ENCODE data around the gene DBX1.
"Not testable (repeated sequence)": the region's sequence is repeated elsewhere in the genome, so short reads cannot be mapped to it uniquely, and the experiment has no call there.

Gene DBX1

DNA sequence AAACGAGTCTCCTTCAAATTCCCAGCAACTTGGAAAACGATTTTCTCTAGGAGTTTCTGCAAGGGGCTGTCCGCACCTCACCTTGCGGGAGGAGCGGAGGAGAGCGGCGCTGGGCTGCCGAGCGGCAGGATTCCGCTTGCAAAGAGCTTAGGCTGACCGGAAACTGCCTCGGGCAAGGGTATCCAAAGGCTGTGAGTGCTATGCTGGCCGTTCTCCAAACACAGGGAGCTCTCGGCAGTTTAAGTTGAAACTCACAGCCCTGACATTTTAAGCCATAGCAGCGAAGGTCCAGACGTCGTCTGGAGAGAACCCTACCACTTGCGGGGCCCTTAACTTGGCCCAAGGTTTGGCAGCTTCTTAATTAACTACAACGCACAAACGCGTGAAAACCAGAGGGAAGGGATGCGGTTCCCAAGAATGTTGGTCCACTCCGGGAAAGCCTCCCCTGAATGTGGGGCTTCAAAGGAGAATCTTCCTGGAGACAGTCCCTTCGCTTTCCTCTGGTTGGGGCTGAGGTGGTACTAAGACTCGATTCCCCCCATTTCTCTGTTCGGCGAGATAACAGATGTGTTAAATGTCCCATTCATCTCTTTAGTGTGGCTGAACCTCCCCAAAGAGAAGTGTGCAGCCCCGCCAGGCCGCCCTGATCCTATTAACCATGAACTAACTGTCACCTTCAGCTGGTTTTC lies 1.1 kb upstream of the DBX1 start:
- DNase-seq (ENCODE audit: low read depth in 2 of 2) = no peak

DNA sequence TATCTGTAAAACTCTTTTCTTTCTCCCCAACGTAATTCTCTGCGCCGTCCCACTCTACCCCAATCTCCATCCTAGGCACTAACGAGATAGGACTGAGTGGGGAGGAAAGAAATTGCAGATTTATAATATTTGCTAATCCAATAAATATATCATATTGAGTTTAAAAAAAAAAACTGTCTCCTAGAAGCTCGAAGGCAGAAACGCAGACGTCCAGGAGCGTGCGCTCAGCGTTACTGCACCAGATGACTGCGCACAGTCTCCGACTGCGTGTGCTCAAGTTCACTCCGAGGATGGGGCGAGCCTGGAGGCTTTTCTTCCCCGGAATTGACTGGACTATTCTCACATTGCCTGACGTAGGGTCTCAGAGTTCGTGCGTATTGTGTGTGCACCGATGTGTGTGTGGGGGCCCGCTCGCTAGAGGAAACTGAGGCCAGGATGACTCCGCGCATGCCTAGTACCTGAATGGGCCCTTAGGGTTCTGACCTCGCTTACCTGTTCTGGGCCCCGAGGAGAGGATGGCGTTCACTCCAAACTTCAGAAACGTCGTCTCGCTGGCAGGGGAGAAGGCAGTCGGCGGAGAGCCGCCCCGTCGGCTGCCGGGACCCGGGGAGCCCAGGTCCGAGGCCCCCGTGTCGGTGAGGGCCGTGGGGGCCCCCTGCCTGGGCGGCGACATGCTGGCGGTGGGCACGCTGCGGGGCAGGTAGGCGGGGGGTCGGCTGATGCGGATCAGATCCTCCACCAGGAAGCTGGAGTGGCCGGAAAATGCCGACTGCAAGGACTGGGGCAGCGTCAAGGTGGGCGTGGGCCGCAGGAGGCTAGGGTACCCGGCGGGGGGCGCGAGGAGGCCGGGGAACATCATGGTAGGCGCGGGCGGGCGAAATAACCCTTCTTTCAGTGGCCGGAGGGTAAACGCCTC lies 551 bp downstream of the DBX1 start:
- DNase-seq (ENCODE audit: low read depth in 2 of 2) = no peak

DNA sequence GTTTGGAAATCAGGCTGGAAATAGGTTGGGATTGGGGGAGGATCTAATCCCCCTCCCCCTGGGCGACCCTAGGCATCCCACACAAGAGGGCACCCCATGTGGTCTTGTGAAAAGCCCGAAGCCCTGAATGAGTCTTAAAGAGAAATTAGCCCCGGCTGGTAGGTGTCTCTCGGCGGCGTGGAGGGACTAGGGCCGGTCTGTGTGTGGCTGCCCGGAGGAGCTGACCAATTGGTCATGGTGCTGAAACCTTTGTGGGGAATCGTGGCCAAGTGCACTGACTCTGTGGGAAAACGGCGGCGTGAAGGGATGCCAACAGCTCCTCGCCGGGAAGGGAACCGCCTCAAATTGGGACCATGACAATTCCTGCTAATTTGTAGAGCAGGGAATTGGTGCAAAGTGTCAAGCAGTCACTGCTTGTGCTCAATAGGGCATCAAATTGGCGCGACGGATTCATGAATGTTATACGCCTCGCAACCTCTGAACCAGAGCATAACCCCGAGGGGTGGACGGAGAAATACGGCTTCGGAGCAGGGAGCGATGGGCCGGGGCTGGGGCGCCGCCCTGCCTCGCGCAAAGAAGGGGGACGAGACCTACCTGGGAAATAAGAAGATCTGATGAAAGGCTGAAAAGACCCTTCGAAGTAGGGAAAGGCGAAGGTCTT lies 1.5 kb downstream of the DBX1 start:
- DNase-seq (ENCODE audit: low read depth in 2 of 2) = no peak

DNA sequence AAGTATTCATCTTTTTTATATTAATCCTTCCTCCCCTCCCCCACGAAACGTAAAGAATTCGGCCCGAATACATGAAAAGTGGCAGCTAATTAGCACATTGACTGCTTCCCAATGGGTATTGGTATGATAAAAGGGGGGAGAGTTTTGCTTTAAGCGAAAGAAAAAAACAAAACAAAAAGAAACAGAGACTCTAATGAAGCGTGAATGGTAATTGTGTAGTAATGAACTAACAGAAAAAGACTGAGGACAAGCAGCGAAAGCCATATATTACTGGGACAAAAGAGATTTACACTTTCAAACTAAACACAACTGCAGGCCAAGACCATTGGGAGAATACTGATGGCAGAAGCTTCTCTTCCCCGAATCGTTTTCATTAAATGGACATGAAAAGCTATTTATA lies 2.5 kb downstream of the DBX1 start:
- DNase-seq (ENCODE audit: low read depth in 2 of 2) = no peak

DNA sequence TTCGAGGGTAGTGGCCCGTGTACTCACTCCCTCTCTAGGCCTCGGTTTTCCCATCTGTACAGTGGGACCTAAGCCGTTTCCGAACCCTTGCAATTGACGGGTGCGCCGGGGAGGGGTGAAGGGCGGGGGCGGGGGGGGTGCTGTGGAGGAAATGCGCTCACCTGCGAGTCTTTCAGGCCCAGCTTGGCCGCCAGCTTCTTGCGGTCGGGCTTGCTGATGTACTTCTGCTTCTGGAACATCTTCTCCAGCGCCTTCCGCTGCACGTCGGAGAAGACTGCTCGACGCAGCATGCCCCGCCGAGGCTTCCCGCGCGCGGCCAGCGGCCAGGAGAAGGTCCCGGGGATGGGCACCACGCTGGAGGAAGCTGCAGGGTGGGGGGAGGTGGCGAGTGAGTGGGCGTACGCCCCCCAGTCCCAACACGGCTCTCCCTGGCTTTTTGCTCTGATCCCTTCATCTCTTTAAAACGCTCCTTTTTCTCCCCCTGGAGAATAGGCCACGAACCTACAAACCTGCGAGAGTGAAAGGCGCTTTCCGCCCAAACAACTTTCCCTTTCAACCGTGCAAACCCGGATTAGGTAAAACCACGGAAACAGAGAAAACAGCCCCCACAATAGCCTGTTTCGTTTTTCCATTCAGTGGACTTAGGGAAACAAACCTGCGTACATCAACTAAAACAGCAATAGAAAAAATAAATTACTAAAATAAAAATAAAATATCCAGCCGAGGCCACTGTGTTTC lies 3.2 kb downstream of the DBX1 start:
- no peak for DNase-seq (ENCODE audit: low read depth in 2 of 2)

DNA sequence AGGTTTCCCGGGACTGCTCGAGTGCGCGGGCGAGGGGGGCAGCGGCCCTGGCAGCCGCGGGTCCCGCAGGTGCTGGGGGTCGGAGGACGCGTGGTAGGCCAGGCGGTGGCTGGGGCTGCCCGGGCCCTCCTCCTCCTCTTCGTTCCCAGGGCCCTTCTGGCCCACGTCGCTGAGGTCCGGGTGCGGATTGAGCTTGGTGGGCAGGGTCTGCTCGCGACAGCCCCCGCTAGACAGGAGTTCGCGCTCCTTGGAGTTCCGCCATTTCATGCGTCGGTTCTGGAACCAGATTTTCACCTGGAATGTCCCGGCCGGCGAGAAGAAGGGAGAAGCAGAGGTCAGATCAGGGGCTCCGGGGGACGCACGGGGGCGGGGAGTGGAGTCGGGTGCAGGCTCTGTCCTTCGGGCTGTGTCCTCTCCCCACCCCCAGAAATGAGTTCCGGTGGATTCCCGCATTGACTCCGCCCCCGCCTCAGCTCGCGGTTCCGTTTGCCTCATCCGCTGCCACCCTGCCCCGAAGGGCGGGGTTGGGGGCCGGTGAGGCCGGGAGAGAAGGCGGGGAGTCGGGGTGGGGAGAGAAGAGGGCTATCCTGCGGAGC lies 3.9 kb downstream of the DBX1 start:
- peak in 1 of 2 experiments; percentile 42 for DNase-seq (ENCODE audit: low read depth in 2 of 2)

DNA sequence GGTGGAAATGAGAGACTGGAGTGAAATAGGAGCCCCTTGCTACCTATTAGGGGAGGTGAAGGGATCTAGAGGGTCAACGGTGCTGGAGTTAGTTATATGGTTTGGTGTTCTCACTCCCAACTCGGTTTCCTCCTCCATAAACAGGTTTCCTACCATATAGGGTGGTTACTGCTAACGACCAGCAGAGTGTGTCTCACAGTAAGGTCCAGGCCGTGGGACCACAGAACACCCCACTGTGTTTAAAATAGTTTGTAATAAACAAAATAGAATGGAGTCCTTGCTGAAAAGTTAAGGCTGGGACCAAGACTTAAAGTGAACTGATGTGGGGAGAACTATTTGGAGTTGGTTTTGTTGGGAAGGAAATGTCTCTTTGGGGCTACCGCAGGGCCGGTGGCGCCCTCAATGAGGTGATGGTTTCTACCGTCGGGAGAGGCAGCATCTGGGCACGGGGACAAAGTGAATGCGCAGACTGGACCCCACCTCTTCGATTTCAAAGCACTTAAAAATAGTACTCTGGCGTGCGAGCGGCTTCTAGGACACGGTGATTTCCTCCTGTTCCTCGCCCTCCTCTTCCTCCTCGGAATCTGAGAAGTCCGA lies 4.5 kb downstream of the DBX1 start:
- no peak for DNase-seq (ENCODE audit: low read depth in 2 of 2)

DNA sequence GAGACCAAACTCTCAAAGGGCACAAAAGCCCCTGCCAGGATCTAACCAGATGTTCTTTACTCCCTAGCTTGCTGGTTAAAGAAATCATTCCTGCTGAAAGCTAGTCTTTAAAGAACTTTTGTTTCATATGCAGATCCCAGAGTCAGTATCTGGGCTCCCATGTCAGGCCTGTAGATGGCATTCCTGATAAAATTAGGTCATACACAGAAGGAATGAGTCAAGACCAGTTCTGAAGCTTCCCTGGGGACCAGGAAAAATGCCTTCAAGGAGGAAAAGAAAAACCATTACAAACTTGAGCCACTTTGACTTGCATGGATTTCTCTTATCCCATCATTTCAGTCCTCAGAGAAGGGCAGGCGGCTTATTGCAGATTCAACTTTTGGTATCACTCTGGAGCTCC lies 5.9 kb downstream of the DBX1 start:
- DNase-seq (ENCODE audit: low read depth in 2 of 2) = no peak

DNA sequence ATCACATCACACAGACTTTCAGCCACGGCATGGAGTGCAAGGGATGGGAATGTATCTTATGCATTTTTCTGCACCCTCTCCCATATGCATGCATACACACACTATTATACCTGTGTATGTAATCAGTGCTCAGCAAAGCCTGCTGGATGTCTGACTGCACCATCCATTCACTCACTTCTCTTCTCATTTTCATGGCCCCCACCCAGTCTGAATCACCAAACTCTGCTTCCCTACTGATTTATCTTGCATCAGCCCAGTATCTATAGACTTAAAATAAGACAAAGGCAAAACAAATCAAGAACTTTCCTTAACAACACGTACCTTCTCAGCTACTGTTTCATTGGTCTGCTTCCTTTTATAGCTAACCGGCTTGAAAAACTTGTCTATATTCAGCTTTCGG lies 21.6 kb downstream of the DBX1 start:
- DNase-seq (ENCODE audit: low read depth in 2 of 2) = no peak

DNA sequence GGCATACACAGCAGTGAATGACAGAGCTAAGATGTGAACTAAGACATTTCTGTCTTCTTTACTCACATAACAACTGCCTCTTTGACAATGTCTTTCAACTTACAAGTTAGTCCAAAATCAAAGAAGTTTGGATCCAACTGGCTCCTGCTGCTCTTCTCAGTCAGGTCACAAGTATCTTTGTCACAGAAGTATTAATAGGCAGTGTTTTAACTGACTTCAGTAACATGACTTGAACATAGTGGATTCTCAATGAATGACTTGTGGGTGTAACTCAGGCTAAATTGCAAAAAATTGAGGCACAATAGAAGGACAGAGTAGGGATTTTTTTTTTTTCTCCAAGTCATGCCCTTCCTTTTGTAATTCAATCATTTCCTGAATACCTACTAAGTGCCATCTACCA lies 22.6 kb downstream of the DBX1 start:
- no peak for DNase-seq (ENCODE audit: low read depth in 2 of 2)

DNA sequence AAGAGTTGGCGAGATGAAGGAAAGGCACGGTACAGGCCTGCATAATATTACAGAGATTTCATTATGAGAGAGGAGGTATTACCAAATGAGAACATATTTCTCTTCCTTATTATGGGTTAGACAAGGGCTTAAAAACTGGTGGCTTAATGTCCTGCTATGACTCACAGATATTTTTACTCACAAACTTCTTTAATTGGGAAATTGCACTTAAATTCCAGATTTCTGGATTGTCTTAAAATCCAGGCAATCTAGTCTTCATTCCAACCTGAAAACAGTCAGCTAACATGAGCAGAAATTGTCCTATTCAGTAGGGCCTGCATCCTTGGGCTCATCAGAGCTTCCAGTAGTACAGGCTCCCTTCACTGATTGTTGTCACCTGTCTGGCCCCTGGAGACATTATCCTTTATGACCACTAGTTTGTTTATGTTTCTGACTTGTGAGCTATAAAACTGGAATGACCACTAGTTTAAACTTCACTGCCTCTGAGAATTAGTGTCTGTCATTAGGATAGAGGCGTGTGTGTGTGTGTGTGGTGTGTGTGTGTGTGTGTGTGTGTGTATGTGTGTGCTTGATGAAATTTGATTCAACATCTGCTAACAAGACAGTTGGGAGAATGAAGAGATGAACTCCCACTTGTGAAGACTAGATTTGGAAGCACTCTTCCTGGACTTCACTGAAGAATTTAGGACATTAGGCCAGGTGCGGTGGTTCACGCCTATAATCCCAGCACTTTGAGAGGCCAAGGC lies 25.1 kb downstream of the DBX1 start:
- no peak for DNase-seq (ENCODE audit: low read depth in 2 of 2)

DNA sequence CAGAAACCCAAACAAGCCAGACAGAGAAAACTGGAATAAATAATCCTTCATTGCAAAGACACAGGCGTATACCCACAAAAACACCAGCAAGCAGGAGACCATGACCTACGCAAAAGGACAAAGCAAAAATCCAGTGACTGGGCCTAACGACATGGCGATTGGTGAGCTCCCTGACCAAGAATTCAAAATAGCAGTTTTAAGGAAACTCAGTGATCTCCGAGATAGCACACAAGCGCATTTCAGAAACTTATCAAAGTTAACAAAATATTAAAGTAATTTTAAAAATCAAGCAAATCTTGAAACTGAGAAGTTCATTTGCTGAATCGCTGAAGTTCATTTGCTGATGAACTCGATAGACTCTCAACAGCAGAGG lies 27.6 kb downstream of the DBX1 start:
- DNase-seq (ENCODE audit: low read depth in 2 of 2) = no peak

DNA sequence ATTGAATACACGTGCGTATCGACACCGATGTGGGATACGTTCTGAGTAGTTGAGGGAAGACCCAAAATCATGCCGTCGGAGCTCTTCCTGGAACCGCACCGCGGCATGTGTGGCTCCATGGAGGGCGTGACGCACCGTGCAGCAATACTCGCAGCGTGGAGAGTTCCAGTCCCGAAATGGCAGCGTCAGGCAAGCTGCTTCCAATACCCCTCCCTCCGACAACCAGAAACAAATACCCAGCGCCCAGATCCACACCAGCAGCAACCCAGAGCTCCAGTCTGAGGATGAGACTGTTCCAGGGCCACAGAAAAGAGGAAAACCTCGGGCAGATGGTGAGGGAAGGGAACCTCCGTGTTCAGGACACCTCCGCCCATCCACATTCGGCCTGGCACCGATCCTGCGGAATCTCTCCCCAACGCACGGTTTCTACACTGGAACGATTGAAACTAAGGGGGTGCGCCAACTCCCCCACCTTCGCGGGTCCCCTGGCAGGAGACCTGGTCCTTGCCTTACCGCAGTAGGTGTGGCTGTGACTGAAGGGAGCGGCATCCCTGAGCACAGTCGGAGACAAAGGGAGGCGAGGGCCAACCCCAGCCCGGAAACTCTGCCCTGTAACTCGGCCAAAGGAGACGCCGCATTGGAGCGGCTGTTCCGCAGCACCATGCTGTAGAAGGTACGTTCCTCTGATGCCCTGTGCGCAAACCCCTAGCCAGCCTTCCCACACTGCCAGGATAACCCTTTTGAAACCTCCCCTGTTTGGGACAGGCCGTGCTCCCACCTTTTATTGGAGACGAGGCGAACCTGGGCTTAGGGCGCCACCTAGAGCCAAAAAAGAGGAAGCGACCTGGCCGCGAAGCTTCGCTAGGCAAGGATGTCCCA lies 28.2 kb downstream of the DBX1 start:
- DNase-seq (ENCODE audit: low read depth in 2 of 2) = peak in 1 of 2 experiments; percentile 37

DNA sequence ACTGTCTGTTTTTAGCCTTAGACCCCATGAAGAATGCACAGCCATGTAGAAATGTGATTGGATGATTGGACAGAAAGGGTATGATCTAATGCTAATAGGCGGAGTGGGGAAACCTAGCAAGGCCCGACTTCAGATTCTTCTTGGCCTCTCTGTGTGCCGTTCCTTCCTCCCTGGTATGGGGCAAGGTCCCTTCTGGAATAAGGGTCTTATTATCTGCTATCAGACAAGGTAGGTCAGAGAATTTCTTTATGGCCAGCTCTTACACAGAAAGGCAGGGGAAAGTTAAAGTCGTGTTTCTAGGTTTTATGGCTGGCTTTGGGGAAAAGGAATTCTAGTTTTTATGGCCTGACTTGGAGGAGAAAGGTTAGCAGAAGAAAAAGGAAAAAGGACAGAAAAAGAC lies 30.6 kb downstream of the DBX1 start:
- no peak for DNase-seq (ENCODE audit: low read depth in 2 of 2)

DNA sequence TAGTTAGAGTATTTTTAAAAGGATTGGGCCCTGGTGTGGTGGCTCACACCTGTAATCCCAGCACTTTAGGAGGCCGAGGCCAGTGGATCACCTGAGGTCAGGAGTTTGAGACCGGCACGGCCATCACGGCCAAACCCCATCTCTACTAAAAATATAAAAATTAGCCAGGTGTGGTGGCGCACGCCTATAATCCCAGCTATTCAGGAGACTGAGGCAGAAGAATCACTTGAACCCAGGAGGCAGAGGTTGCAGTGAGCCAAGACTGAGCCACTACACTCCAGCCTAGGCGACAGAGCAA lies 31.8 kb downstream of the DBX1 start:
- not testable (repeated sequence) for DNase-seq (ENCODE audit: low read depth in 2 of 2)

DNA sequence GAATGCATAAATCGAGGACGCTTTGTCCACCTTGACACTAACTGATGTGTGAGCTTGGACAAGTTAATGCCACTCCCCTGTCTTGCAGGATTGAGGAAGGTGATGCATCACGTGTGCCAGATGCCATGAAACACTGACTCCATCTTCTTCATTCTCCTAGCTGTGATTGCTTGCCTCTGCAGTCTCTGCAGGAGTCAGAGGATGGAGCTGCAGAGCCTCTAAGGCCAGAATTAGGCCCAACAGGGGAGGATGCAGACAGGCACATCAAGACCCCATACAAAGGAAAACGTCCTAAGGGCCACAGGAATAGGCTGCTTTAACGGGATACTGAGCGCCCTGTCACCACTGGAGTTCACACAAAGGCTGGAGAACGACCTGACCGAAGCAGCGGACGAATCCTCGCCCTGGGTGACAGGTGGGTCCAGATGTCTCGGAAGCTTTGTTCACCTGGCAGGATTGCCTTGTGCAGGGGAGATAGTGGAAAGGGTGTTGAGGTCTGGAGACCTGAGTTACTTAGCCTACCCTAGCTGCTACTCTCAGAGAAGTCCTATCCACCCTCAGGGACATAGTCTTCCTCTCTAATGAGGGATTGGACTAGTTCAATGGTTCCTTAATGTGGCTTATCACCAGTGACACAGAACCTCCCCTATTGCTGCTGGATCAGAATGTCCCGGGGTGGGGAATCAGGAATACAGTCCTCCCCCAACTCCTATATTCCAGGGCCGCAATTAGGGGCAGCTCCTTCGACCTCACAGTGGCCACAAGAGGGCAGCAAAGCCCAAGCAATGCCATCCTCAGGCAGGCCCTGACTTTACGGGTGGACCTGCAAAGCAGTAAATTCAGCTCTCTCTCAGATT lies 32.4 kb downstream of the DBX1 start:
- peak; percentile 52 to 72 for DNase-seq (ENCODE audit: low read depth in 2 of 2)

DNA sequence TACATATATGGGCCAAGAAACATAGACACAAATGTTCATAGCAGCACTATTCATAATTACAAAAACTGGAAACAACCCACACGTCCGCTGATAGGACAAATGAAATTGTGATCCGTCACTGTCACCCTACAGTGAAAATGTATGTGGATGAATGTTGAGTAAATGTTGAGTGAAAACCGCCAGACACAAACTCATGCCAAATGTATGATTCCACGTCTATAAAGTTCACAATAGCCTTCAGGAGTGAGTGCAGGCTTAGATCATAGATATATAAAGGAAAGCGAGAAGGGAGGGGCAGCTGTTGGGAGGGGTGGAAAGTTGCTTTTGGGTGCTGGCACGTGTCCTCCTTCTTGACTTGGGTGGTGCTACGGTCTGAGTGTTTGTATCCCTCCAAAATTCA lies 33.6 kb downstream of the DBX1 start:
- DNase-seq (ENCODE audit: low read depth in 2 of 2) = no peak

DNA sequence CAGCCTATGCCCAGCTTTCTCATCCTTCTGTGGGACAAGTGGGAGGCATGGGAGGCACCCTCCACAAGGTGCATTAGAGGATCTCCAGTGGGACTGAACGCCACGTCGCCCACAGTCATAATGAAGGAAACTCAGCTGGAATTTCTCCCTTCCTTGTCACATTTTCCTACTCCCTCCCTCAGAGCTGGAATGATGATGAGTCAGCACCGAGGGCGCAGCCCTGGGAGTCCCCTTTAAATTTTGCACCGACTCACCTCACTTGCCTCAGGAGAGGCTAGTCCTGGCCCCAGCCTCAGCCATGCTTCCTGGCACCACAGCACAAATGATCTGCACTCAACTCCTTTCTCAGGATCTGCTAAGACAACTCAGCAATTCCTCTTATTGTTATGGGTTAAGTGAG lies 34.3 kb downstream of the DBX1 start:
- DNase-seq (ENCODE audit: low read depth in 2 of 2) = no peak

DNA sequence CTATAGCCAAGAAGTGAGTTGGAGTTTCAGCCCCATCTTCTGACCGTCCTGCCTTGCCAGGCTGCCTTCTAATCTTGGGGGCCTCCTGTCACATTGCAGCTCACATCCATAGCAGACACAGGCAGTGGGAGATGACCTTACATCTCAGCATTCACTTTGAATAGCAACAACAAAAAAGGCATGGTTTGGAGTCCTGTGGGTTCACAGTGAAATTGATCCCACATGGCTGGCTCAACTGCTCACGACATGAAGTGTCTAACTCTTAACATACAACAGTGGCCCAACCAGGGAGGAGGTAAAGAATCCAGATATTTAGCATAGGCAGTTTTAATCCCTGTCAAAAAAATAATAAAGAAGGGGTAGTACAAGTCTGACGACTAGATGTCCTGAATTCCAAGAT lies 38.1 kb downstream of the DBX1 start:
- DNase-seq (ENCODE audit: low read depth in 2 of 2) = no peak

Data from stimulated activated CD4-positive, alpha-beta T cell treated with anti-CD3 and anti-CD28 coated beads, Interleukin-12 subunit alpha, Interleukin-12 subunit beta, amount 100 ng/mL, for 24 hours (primary cell).